Upper lobe of left lung (tissue), 6 donors: Measurements from ENCODE around the gene LRP1-AS. TPM values are rescaled to one million over a fixed set of nuclear protein-coding genes. Genes with fewer than 3 reads are reported as not detected.

Source experiments
- ATAC-seq, 2 donors: fragments of 200-7000 bp; cut with Tn5 transposase; one replicate each; pipeline ENCODE4 v1.9.1; 2022; ENCODE audit warnings: mild to moderate bottlenecking in 2 of 2, moderate library complexity in 2 of 2; ENCODE audit not compliant: low FRiP score in 2 of 2
- DNase-seq, 2 donors: peaks; one replicate each; pipeline ENCODE4 v3.0.0-alpha.2; 2019 to 2020
- H3K27ac ChIP-seq, 4 donors: fragments of 200-600 bp; sonication (generic); one replicate each; pipeline ENCODE4 v1.5.1; 2016 to 2019
- H3K27me3 ChIP-seq, 4 donors: fragments of 200-600 bp; sonication (generic); one replicate each; pipeline ENCODE4 v1.5.1; 2017 to 2019
- H3K36me3 ChIP-seq, 4 donors: fragments of 200-600 bp; sonication (generic); one replicate each; pipeline ENCODE4 v1.5.1; 2016 to 2019
- H3K4me1 ChIP-seq, 4 donors: fragments of 200-600 bp; sonication (generic); one replicate each; pipeline ENCODE4 v1.5.1; 2018 to 2019
- H3K4me3 ChIP-seq, 4 donors: fragments of 200-600 bp; sonication (generic); one replicate each; pipeline ENCODE4 v1.5.1; 2017 to 2019; ENCODE audit warnings: mild to moderate bottlenecking in 2 of 4, moderate library complexity in 1 of 4
- H3K9me3 ChIP-seq, 4 donors: fragments of 200-600 bp; sonication (generic); one replicate each; pipeline ENCODE4 v1.5.1; 2018 to 2019
- CTCF ChIP-seq, 6 experiments: fragments of 450-650 bp in 4 of 6; fragments of 200-600 bp in 2 of 6; sonication (generic) in 2 of 6; IDR thresholded peaks; one replicate each; pipeline ENCODE4 v1.5.1; 2016 to 2019; ENCODE audit warnings: antibody characterized with exemption in 6 of 6
- EP300 ChIP-seq, 4 donors: sonication (generic); formaldehyde crosslinking; IDR thresholded peaks; one replicate each; pipeline ENCODE4 v1.5.1; 2017; ENCODE audit warnings: antibody characterized with exemption in 4 of 4, control low read depth in 2 of 4
- POLR2A ChIP-seq, 4 donors: fragments of 450-650 bp; IDR thresholded peaks; one replicate each; pipeline ENCODE4 v1.5.1; 2016 to 2017; ENCODE audit warnings: antibody characterized with exemption in 4 of 4, mild to moderate bottlenecking in 2 of 4
- POLR2AphosphoS5 ChIP-seq, 2 donors: sonication (generic); formaldehyde crosslinking; IDR thresholded peaks; one replicate each; pipeline ENCODE4 v1.5.1; 2017; ENCODE audit warnings: antibody characterized with exemption in 2 of 2
- WGBS, 2 donors: methylation state at CpG; one replicate each; pipeline ENCODE4 v1.1.5; 2017 to 2018; 5-methylcytosine and 5-hydroxymethylcytosine counted together
- total RNA-seq, 6 donors: library from RNA; depleted of rRNA in 4 of 6; stranded (reverse); fragments of >200 nt in 4 of 6; gene quantifications; one replicate each; pipeline versions ENCODE4 v1.1.0 to v1.2.1, GENCODE V29; 2016 to 2021
- donor health status: DM: no; HTN: no; CAD: no; lungs with moderate emphysema.
- donor health status: DM: no; HTN: yes; CAD: no; lungs with severe emphysema.

The LRP1-AS gene
- total RNA-seq, 6 donors from 2014 or later: not detected

- TF ChIP-seq EP300 (IDR thresholded peaks at IDR 0.05) (no peak), CTCF (IDR thresholded peaks at IDR 0.05) (no peak), POLR2A (IDR thresholded peaks at IDR 0.05) (no peak), POLR2AphosphoS5 (IDR thresholded peaks at IDR 0.05) (no peak)
- Histone ChIP-seq H3K36me3 (peaks cover 4 to 69% (median 28%) of the 10 kb centered on the region in 4 donors), H3K27ac (peak overlapping the region in 3 of 4 donors; percentile 7 to 11 (median 10)), H3K4me3 (no peak overlapping the region), H3K27me3 (no peaks in the 10 kb centered on the region), H3K4me1 (peaks cover 19 to 39% (median 30%) of the 10 kb centered on the region in 4 donors), H3K9me3 (no peaks in the 10 kb centered on the region)
- 87 to 93% methylated on average over 3 to 8 of the region's 8 CpGs for WGBS, 2 donors
- ATAC-seq (no peak), DNase-seq (no peak)
Measured at GRCh38 chr12:57141249-57141648, 6.2 kb downstream of the LRP1-AS start.

DNA sequence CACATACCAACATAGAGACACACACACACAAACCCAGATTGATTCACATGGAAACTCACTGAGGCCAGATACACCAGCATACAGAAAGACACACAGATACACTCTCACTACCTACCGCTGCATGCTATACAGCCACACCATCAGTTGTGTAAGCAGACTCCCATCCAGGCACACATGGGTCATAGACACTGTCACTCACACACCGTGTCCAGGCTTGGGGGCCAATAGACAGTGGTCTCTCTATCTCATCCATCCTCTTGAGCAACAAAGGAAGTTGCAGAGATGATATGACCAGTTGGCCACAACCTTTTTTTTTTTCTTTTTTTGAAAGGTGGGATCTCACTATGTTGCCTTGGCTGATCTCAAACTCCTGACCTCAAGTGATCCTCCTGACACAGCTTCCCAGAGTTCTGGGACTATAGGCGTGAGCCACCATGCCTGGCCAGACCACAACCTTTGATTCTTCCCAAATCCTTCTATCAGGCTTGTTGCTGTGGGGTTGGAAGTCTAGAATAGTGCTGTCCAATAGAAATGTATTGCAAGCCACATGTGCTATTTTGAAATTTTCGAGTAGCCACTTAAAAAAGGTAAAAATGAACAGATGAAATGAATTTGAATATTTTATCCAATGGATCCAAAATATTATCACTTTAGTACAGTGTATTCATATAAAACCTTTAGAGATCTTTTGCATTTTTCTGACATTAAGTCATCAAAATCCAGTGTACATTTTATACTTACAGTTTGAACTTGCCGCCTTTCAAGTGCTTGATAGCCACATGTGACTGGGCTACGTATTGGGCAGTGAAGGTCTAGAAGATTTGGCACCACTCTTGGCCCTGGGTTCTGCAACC, 7.4 kb downstream of the LRP1-AS start:
- no peak for TF ChIP-seq POLR2AphosphoS5 (IDR thresholded peaks at IDR 0.05)
- no peak for TF ChIP-seq CTCF (IDR thresholded peaks at IDR 0.05)
- TF ChIP-seq POLR2A (IDR thresholded peaks at IDR 0.05): no peak
- Histone ChIP-seq H3K36me3 (peaks cover 0 to 56% (median 21%) of the 10 kb centered on the region in 4 donors), H3K4me1 (peaks cover 21 to 37% (median 32%) of the 10 kb centered on the region in 4 donors), H3K4me3 (no peak overlapping the region), H3K27me3 (no peaks in the 10 kb centered on the region), H3K27ac (no peak overlapping the region), H3K9me3 (no peaks in the 10 kb centered on the region)
- WGBS, 2 donors: 65 to 66% methylated on average over 6 of the region's 6 CpGs
- no peak for DNase-seq
- ATAC-seq: no peak

DNA sequence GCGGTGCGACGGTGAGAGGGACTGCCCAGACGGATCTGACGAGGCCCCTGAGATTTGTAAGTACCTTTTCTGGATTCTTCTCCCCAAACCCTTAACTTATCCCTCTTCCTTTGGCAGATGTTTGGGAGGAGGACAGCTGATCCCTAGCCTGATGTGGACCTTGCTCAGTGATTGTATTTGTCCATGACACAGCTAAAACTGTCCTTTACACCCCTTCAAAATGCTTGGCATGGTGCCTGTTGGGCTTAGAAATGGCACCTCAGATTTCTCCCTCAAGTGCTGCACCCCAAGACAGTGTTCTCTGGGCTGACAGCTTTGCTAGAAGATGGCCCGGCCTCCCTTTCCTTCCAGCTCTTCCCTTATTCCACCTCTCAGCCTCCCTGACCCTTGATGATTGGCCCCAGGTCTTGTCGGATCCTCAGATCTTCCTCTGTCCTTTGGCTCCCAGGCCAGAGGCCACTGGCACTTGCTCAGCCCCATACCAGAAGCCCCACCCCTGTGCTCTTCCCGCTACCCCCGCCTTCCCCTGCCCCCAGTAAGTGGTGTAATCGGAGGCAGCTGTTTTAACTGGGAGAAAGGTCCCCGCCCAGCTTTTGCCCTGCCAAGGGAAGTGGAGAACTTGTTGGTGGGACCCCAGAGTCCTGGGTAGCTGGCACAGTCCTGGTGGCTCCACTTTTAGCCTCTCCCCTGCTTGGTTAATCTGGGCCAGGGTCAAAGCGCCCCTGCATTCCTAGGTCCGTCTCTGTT, 8.7 kb downstream of the LRP1-AS start:
- ATAC-seq (peak; percentile 44 to 87), DNase-seq (peak in 1 of 2 donors; percentile 75)
- TF ChIP-seq EP300 (IDR thresholded peaks at IDR 0.05) (peak in 1 of 4 donors; percentile 13), CTCF (IDR thresholded peaks at IDR 0.05) (no peak)
- Histone ChIP-seq H3K27ac (peak overlapping the region; percentile 27 to 96 (median 76)), H3K36me3 (peaks cover 0 to 45% (median 16%) of the 10 kb centered on the region in 4 donors), H3K27me3 (no peaks in the 10 kb centered on the region), H3K9me3 (no peaks in the 10 kb centered on the region), H3K4me3 (no peak overlapping the region), H3K4me1 (peaks cover 28 to 47% (median 33%) of the 10 kb centered on the region in 4 donors)
- WGBS, 2 donors: 64 to 65% methylated on average over 13 of the region's 13 CpGs

- Histone ChIP-seq H3K27me3 (no peaks in the 10 kb centered on the region), H3K27ac (peak overlapping the region; percentile 63 to 96 (median 86)), H3K4me3 (peak overlapping the region in 1 of 4 donors; percentile 5), H3K9me3 (no peaks in the 10 kb centered on the region), H3K36me3 (peaks cover 0 to 18% (median 0%) of the 10 kb centered on the region in 4 donors), H3K4me1 (peaks cover 37 to 68% (median 52%) of the 10 kb centered on the region in 4 donors)
- TF ChIP-seq EP300 (IDR thresholded peaks at IDR 0.05): no peak
- TF ChIP-seq POLR2A (IDR thresholded peaks at IDR 0.05): no peak
- TF ChIP-seq CTCF (IDR thresholded peaks at IDR 0.05): no peak
- TF ChIP-seq POLR2AphosphoS5 (IDR thresholded peaks at IDR 0.05): no peak
- DNase-seq: peak in 1 of 2 donors; percentile 69
- peak; percentile 9 to 31 for ATAC-seq
- 52 to 58% methylated on average over 5 to 18 of the region's 18 CpGs for WGBS, 2 donors
Measured at GRCh38 chr12:57135527-57136326, 11.7 kb downstream of the LRP1-AS start.
